HEK293T (cell line): ENCODE results near the gene LOXL1.

Experiments
- CTCF ChIA-PET: fragments of 350-600 bp; formaldehyde crosslinking; extraction: SDS; loops from one replicate; lab custom pipeline; 2021; ENCODE audit warnings: antibody characterized with exemption, inconsistent platforms; lab: Yijun Ruan, JAX
- POLR2A ChIA-PET: fragments of 350-600 bp; formaldehyde crosslinking; extraction: SDS; loops from one replicate; lab custom pipeline; 2020; ENCODE audit warnings: antibody characterized with exemption, inconsistent platforms; lab: Yijun Ruan, JAX
- DNase-seq: peaks from one replicate; pipeline ENCODE4 v3.0.0; 2012; ENCODE audit warnings: mixed read lengths; ENCODE audit errors: extremely low spot score
- ARNT ChIP-seq: fragments of 450-650 bp; IDR thresholded peaks from 2 replicates; pipeline ENCODE4 v1.6.1; 2017; ENCODE audit warnings: mild to moderate bottlenecking
- BHLHE40 ChIP-seq: fragments of 450-650 bp; IDR thresholded peaks from 2 replicates; pipeline ENCODE4 v1.6.1; 2016; ENCODE audit warnings: mild to moderate bottlenecking, moderate library complexity, borderline replicate concordance
- CTBP1 ChIP-seq: fragments of 450-650 bp; IDR thresholded peaks from 2 replicates; pipeline ENCODE4 v1.6.1; 2016; ENCODE audit warnings: borderline replicate concordance
- ELF4 ChIP-seq: fragments of 450-650 bp; IDR thresholded peaks from 2 replicates; pipeline ENCODE4 v1.6.1; 2017; ENCODE audit warnings: antibody characterized with exemption
- FOXA1 ChIP-seq: fragments of 450-650 bp; IDR thresholded peaks from 2 replicates; pipeline ENCODE4 v1.6.1; 2016; ENCODE audit warnings: mild to moderate bottlenecking
- FOXK2 ChIP-seq: fragments of 450-650 bp; IDR thresholded peaks from 2 replicates; pipeline ENCODE4 v1.6.1; 2016; ENCODE audit warnings: mild to moderate bottlenecking
- FOXM1 ChIP-seq: fragments of 450-650 bp; IDR thresholded peaks from 2 replicates; pipeline ENCODE4 v1.6.1; 2017; ENCODE audit warnings: mild to moderate bottlenecking, borderline replicate concordance
- HDGF ChIP-seq: fragments of 450-650 bp; IDR thresholded peaks from 2 replicates; pipeline ENCODE4 v1.6.1; 2017; ENCODE audit warnings: antibody characterized with exemption, borderline replicate concordance
- L3MBTL2 ChIP-seq: fragments of 450-650 bp; conservative IDR thresholded peaks from 2 replicates; pipeline ENCODE4 v1.6.1; 2016; ENCODE audit warnings: mild to moderate bottlenecking
- LEF1 ChIP-seq: fragments of 450-650 bp; IDR thresholded peaks from 2 replicates; pipeline ENCODE4 v1.6.1; 2017; ENCODE audit warnings: mild to moderate bottlenecking, borderline replicate concordance
- NFRKB ChIP-seq: fragments of 450-650 bp; IDR thresholded peaks from 2 replicates; pipeline ENCODE4 v1.6.1; 2016; ENCODE audit warnings: mild to moderate bottlenecking, moderate library complexity
- SP1 ChIP-seq: fragments of 450-650 bp; IDR thresholded peaks from 2 replicates; pipeline ENCODE4 v1.6.1; 2017
- SUZ12 ChIP-seq: fragments of 450-650 bp; IDR thresholded peaks from 2 replicates; pipeline ENCODE4 v1.6.1; 2016; ENCODE audit warnings: mild to moderate bottlenecking
- TARDBP ChIP-seq: fragments of 450-650 bp; IDR thresholded peaks from 2 replicates; pipeline ENCODE4 v1.6.1; 2016
- ZNF384 ChIP-seq: fragments of 450-650 bp; IDR thresholded peaks from 2 replicates; pipeline ENCODE4 v1.6.1; 2016
- TF ChIP-seq, protein P1 (sequence below): fragments of 450-650 bp; IDR thresholded peaks from 2 replicates; pipeline ENCODE4 v1.6.1; 2016

The LOXL1 gene

DNA sequence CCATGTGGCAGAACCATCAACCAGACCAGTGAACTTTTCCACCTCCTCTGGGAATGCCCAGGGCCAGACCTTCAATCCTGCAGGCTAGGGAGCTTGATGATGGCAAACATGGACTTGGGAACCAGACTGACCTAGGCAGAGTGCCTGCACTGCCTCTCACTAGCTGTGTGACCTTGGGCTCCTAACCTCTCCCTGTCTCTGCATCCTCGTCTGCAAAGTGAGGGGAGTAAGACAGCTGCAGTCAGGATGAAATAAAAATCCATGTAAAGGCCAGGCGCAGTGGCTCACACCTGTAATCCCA, 17.5 kb upstream of the LOXL1 start:
- ChIA-PET CTCF (interaction anchor here (0.7 to 3.4 kb wide), 5 partner anchors 9 to 39 kb away, joined by 3 to 13 read pairs (median 6); partner anchors contain the start of genes LOXL1 and TBC1D21), POLR2A (no interaction called here)
- TF ChIP-seq BHLHE40 (no peak), HDGF (no peak), L3MBTL2 (no peak), FOXM1 (no peak), SP1 (no peak), TARDBP (no peak), ARNT (no peak), FOXK2 (no peak), FOXA1 (no peak), SUZ12 (no peak), ELF4 (no peak)
- TF ChIP-seq, protein P1, sequence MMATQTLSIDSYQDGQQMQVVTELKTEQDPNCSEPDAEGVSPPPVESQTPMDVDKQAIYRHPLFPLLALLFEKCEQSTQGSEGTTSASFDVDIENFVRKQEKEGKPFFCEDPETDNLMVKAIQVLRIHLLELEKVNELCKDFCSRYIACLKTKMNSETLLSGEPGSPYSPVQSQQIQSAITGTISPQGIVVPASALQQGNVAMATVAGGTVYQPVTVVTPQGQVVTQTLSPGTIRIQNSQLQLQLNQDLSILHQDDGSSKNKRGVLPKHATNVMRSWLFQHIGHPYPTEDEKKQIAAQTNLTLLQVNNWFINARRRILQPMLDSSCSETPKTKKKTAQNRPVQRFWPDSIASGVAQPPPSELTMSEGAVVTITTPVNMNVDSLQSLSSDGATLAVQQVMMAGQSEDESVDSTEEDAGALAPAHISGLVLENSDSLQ = no peak
- no peak for DNase-seq

DNA sequence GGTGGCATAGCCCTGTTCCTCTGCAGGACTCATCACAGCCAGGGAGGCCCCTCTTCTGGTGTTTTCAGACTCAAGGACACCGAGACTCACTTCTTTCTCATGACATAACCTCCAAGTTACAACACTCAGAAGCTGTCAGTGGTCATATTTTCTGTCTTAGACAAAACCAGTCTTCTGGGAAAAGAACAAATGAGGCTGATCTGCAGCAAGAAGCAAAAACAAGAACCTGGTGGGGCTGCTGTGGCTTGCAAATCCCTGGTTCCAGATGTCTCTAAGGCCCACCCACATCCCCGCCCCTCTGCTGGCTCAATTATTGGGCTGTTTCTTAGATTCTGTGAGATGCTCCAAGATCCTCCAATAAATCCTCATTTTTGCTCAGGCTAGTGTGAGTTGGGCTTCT, 16.6 kb upstream of the LOXL1 start:
- ChIA-PET POLR2A (no interaction called here), CTCF (interaction anchor here (3.1 kb wide), 1 partner anchor 36 kb away, joined by 11 read pairs; the partner anchor contains the start of gene TBC1D21)
- TF ChIP-seq L3MBTL2 (no peak), TARDBP (no peak), SP1 (no peak), FOXK2 (no peak), SUZ12 (no peak), FOXA1 (no peak), ZNF384 (no peak), CTBP1 (no peak), FOXM1 (no peak), NFRKB (no peak), HDGF (no peak), ELF4 (no peak), BHLHE40 (no peak), ARNT (no peak), LEF1 (no peak)
- TF ChIP-seq, protein P1 = no peak
- DNase-seq = no peak

DNA sequence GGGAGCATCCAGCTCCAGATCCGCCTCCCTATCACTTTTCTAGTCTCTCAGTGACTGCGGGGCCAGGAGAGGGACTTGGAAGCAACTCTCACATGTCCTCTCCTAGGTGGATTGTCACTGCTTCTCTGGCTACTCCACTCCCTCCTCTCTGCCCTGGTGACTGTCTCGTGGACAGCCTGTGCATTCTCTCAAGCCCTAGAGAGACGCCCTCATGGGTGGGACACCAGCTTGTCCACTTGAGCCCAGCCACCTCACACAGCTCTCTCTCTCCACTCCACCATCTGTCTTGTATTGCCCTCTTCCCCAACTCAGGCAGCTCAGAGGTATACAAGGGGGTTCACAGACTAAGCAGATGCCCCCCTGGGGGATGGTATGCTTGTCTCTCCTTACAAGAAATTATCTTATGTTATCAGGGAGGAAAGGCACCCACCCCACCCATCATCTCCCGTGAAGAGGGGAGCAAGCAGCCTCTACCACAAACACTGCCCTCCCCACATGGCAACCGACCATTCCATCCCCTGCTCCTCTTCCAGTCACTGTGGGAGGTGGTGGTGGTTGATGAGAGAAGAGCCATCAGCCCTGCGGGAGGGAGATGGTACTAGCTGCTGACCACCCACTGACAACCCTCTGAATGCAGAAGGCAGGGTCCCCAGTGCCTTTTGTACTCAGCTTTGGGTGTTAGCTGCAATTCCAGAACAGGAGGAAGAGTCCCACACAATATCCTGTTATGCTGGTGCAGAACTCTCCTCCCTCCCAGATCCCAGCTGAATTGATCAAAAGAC, 15.5 kb upstream of the LOXL1 start:
- ChIA-PET CTCF (interaction anchor here (3.1 kb wide), 1 partner anchor 37 kb away, joined by 11 read pairs; the partner anchor contains the start of gene TBC1D21), POLR2A (no interaction called here)
- no peak for DNase-seq
- no peak for TF ChIP-seq FOXA1
- no peak for TF ChIP-seq FOXK2
- no peak for TF ChIP-seq NFRKB
- TF ChIP-seq, protein P1 = no peak
- no peak for TF ChIP-seq TARDBP
- TF ChIP-seq ARNT = no peak
- no peak for TF ChIP-seq SUZ12
- TF ChIP-seq HDGF = no peak
- no peak for TF ChIP-seq LEF1
- no peak for TF ChIP-seq FOXM1
- no peak for TF ChIP-seq SP1
- no peak for TF ChIP-seq CTBP1
- no peak for TF ChIP-seq ZNF384
- no peak for TF ChIP-seq BHLHE40
- TF ChIP-seq ELF4 = no peak
- TF ChIP-seq L3MBTL2 = no peak

DNA sequence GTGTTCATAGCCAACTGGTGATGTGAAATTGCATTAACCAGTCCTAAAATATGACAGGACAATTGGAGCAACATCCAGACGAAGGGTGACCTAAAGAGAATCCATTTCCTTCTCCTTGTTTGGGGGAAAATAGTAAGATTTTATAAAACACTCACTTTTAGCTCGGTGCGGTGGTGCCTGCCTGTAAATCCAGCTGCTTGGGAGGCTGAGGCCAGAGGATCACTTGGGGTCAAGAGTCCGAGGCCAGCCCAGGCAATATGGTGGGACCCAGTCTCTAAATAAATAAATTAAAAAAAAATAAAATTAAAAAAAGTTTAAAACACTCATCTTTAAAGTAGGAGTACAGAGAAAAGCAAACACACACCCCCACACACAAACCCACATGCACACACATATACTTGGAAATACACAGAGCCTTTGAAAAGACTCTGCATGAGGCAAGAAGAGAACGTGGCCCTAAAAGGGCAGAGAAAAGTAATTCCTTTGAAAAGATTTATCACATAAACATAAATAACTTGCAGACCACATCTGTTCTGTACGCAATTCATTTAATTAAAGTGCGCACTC, 14.1 kb upstream of the LOXL1 start:
- POLR2A ChIA-PET = no interaction called here
- CTCF ChIA-PET = interaction anchor here (0.8 kb wide), 1 partner anchor 14 kb away, joined by 4 read pairs; no protein-coding TSS in a partner anchor
- TF ChIP-seq LEF1 (no peak), L3MBTL2 (no peak), BHLHE40 (no peak), ELF4 (no peak), ZNF384 (no peak), HDGF (no peak), ARNT (no peak), TARDBP (no peak), SUZ12 (no peak), CTBP1 (no peak), FOXM1 (no peak), FOXA1 (no peak), SP1 (no peak), FOXK2 (no peak), NFRKB (no peak)
- TF ChIP-seq, protein P1 = no peak
- no peak for DNase-seq

GRCh38 chr15:73914145-73914544, 12.1 kb upstream of the LOXL1 start:
- ChIA-PET CTCF (interaction anchor here (0.6 to 1.5 kb wide), 4 partner anchors 13 to 26 kb away, joined by 3 to 9 read pairs (median 4); no protein-coding TSS in a partner anchor), POLR2A (no interaction called here)
- TF ChIP-seq HDGF (no peak), ELF4 (no peak), ZNF384 (no peak), BHLHE40 (no peak), FOXK2 (no peak), ARNT (no peak), NFRKB (no peak), SUZ12 (no peak), L3MBTL2 (no peak), LEF1 (no peak), FOXA1 (no peak)
- DNase-seq = no peak
